ENCODE data around the gene SLC22A14.

- TF ChIP-seq CTCF (IDR thresholded peaks at IDR 0.05) (no peak), POLR2A (IDR thresholded peaks at IDR 0.05) (no peak)
These were observed 82.8 kb downstream of the SLC22A14 start for GRCh38 chr3:38364721-38365400.
